ENCODE results near the gene GET4.

DNA sequence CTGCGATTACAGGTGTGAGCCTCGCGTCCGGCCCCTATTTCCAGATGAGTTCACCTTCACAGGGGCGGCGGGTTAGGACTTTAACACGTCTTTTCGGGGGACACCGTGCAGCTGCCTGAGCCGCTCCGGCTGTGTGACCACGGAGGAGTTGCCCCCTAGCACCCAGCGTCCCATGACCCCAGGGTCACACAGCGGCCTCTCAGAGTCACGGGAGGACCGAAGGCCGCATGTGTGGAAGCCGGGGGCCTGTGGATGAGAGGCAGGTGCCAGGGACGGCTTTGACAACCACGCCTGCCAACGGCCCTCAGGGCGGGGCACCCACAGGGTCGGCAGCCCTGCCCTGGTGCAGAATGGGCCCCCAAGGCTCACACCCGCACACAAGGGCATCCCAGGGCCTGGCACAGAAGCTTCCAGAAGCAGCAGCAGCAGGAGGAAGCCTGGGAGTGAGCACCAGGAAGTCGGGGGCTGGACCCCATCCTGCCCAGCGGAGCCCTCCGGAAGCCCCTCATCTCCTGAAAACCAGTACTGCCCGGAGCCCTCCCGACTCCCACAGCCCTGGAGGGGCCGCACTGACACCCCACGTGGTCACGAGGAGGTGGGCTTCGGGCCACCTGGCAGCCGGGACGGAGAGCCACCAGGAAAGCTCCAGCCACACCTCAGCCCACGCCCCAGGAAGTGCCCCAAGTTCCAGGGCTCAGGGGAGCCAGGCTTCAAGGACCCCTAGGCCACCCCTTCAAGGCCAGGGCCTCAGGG is 45.4 kb downstream of the GET4 start:
- no peak for TF ChIP-seq EZH2 (IDR thresholded peaks at IDR 0.05; ENCODE audit: low read depth)
- TF ChIP-seq, protein P1, sequence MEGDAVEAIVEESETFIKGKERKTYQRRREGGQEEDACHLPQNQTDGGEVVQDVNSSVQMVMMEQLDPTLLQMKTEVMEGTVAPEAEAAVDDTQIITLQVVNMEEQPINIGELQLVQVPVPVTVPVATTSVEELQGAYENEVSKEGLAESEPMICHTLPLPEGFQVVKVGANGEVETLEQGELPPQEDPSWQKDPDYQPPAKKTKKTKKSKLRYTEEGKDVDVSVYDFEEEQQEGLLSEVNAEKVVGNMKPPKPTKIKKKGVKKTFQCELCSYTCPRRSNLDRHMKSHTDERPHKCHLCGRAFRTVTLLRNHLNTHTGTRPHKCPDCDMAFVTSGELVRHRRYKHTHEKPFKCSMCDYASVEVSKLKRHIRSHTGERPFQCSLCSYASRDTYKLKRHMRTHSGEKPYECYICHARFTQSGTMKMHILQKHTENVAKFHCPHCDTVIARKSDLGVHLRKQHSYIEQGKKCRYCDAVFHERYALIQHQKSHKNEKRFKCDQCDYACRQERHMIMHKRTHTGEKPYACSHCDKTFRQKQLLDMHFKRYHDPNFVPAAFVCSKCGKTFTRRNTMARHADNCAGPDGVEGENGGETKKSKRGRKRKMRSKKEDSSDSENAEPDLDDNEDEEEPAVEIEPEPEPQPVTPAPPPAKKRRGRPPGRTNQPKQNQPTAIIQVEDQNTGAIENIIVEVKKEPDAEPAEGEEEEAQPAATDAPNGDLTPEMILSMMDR (conservative IDR thresholded peaks at IDR 0.05) = no peak
